ENCODE measurements around the gene KDM4C. TPM values are rescaled to one million over a fixed set of nuclear protein-coding genes. Genes with fewer than 3 reads are reported as not detected.

The KDM4C gene
- total and polyA plus RNA-seq, 2 of the 8 experiments (the other 6 are each of a cell fraction or from before 2014, with no cell fraction given) = 13.0 to 26.1 TPM

DNA sequence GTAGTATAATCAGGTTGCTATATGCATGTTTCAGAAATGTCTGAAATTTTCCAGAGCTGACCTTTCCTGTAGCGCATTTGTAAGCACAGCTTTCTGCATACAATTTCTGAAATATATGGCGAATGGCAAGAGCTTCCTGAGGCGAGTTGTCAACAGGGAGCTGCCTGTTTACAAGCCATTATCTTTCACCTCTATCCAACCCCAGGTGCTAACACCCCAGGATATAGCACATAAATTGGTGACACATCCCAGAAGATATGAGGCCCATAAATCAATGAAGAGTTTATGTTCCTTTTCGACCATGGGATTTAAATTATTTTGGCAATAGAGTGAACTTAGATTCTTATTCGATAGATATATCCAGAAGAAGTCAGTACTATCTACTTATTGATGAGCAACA, 379.8 kb downstream of the KDM4C start:
- POLR2A ChIA-PET (ENCODE audit: partially characterized antibody) = no interaction called here
- no peak for TF ChIP-seq KDM4A (IDR thresholded peaks at IDR 0.05; ENCODE audit: low read depth, low read length, severe bottlenecking)
- no peak for TF ChIP-seq RAD21 (IDR thresholded peaks at IDR 0.05 in 1 of 2, conservative IDR thresholded peaks at IDR 0.05 in 1 of 2; ENCODE audit: low read depth in 2 of 2, low read length in 2 of 2)
- no peak for TF ChIP-seq BRCA1 (IDR thresholded peaks at IDR 0.05; ENCODE audit: low read depth, low read length)
- TF ChIP-seq, protein P1, sequence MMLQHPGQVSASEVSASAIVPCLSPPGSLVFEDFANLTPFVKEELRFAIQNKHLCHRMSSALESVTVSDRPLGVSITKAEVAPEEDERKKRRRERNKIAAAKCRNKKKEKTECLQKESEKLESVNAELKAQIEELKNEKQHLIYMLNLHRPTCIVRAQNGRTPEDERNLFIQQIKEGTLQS (IDR thresholded peaks at IDR 0.05; ENCODE audit: insufficient read depth, low read depth, low read length) = no peak
- no peak for TF ChIP-seq SUZ12 (IDR thresholded peaks at IDR 0.05; ENCODE audit: low read length)
- Histone ChIP-seq H4K8ac (ENCODE audit: extremely low read depth, insufficient read depth, low read length) (no peak overlapping the region), H2BK15ac (ENCODE audit: low read length) (no peak overlapping the region), H3K4me1 (replicated peaks in 1 of 4; ENCODE audit: control insufficient read depth in 3 of 4, insufficient read depth in 4 of 4, low read length in 3 of 4) (no peaks in the 10 kb centered on the region), H3K14ac (ENCODE audit: insufficient read length) (no peak overlapping the region), H3K9me3 (ENCODE audit: insufficient read depth in 2 of 2, low read depth in 1 of 2, low read length in 1 of 2) (no peaks in the 10 kb centered on the region), H2AFZ (ENCODE audit: low read length) (no peak overlapping the region), H3K79me1 (ENCODE audit: low read depth, low read length) (no peaks in the 10 kb centered on the region; the same call in 1 of the 2 replicates), H3K23ac (ENCODE audit: insufficient read length) (no peak overlapping the region), H4K91ac (replicated peaks; ENCODE audit: insufficient read length, low read length) (no peak overlapping the region), H3K56ac (replicated peaks; ENCODE audit: insufficient read length, low read depth, low read length) (no peak overlapping the region), H3K27ac (ENCODE audit: low read depth, low read length) (no peak overlapping the region), H3K4me2 (ENCODE audit: insufficient read depth in 1 of 2, low read depth in 2 of 2, low read length in 2 of 2) (no peak overlapping the region), H3K9ac (replicated peaks in 1 of 4; ENCODE audit: extremely low read depth in 1 of 4, low read depth in 3 of 4, low read length in 3 of 4) (no peak overlapping the region), H4K20me1 (replicated peaks in 1 of 2; ENCODE audit: control insufficient read depth in 1 of 2, insufficient read depth in 2 of 2, low read length in 2 of 2) (no peaks in the 10 kb centered on the region), H3K18ac (ENCODE audit: extremely low read depth, low read length) (no peak overlapping the region), H4K5ac (ENCODE audit: insufficient read length, low read depth, low read length) (no peak overlapping the region), H3K79me2 (ENCODE audit: control insufficient read depth in 1 of 2, insufficient read depth in 2 of 2, low read length in 2 of 2) (no peaks in the 10 kb centered on the region), H3K4me3 (ENCODE audit: extremely low read depth in 1 of 4, insufficient read depth in 2 of 4, low read depth in 3 of 4, low read length in 4 of 4) (no peak overlapping the region), H3K4ac (replicated peaks; ENCODE audit: insufficient read length, low read depth, low read length) (no peak overlapping the region), H2BK120ac (replicated peaks; ENCODE audit: low read depth, low read length) (no peak overlapping the region), H3K23me2 (ENCODE audit: low read depth, low read length) (no peaks in the 10 kb centered on the region), H2BK12ac (ENCODE audit: low read depth, low read length) (no peak overlapping the region), H3K36me3 (ENCODE audit: control insufficient read depth in 2 of 4, insufficient read depth in 4 of 4, low read length in 3 of 4) (no peaks in the 10 kb centered on the region), H3K27me3 (replicated peaks in 1 of 4; ENCODE audit: control insufficient read depth in 3 of 4, extremely low read depth in 1 of 4, insufficient read depth in 3 of 4, low read length in 3 of 4) (no peaks in the 10 kb centered on the region), H2BK20ac (ENCODE audit: low read length) (no peak overlapping the region), H2BK5ac (ENCODE audit: low read depth, low read length) (no peak overlapping the region), H2AK5ac (ENCODE audit: low read depth, low read length) (no peak overlapping the region)
- CTCF ChIA-PET (ENCODE audit: partially characterized antibody) = interaction anchor here (1.3 to 2.8 kb wide), 2 partner anchors 11 to 17 kb away, joined by 3 to 8 read pairs; no protein-coding TSS in a partner anchor
- 91% methylated on average over 5 of the region's 5 CpGs; no CpG with 5 or more reads in 1 of the 2 experiments for WGBS, 2 experiments (ENCODE audit: extremely low coverage in 1 of 2, insufficient coverage in 1 of 2, insufficient read length in 1 of 2, insufficient replicate concordance in 2 of 2, low coverage in 1 of 2, low lambda C conversion rate in 2 of 2, missing lambda C conversion rate in 1 of 2)
- DNase-seq (ENCODE audit: low read depth in 1 of 2, low spot score in 2 of 2) = no peak
- FAIRE-seq = no peak

All from H1 (cell line).